CD8-positive, alpha-beta memory T cell (primary cell): ENCODE results near the gene DAGLA. TPM values are rescaled to one million over a fixed set of nuclear protein-coding genes. Genes with fewer than 3 reads are reported as not detected.

Experiments used
- CTCF ChIA-PET: fragments of 350-600 bp; sonication (Branson Sonifier 250); formaldehyde crosslinking; loops from one replicate; lab custom pipeline; 2021; ENCODE audit warnings: antibody characterized with exemption; lab: Charles Lee
- POLR2A ChIA-PET: fragments of 350-600 bp; sonication (Branson Sonifier 250); formaldehyde crosslinking; loops from one replicate; lab custom pipeline; 2021; ENCODE audit warnings: antibody characterized with exemption; lab: Charles Lee
- DNase-seq, 5 donors: peaks; one replicate each; pipeline versions ENCODE4 v3.0.0 to v3.0.0-alpha.2; 2020 to 2022; ENCODE audit warnings: mixed read lengths in 1 of 5
- H3K27ac ChIP-seq: one replicate; pipeline ENCODE4 v1.7.0; 2013; ENCODE audit warnings: low read depth, mild to moderate bottlenecking, low read length, moderate library complexity
- H3K27me3 ChIP-seq: 2 replicates; pipeline ENCODE4 v1.7.0; 2013; ENCODE audit warnings: low read length, mild to moderate bottlenecking; ENCODE audit not compliant: insufficient read depth, poor library complexity, severe bottlenecking
- H3K36me3 ChIP-seq: 2 replicates; pipeline ENCODE4 v1.7.0; 2013; ENCODE audit warnings: mild to moderate bottlenecking, low read length, moderate library complexity; ENCODE audit not compliant: insufficient read depth
- H3K4me1 ChIP-seq: 2 replicates; pipeline ENCODE4 v1.7.0; 2013; ENCODE audit warnings: mild to moderate bottlenecking, low read length, moderate library complexity; ENCODE audit not compliant: insufficient read depth
- H3K4me3 ChIP-seq: 2 replicates; pipeline ENCODE4 v1.7.0; 2013; ENCODE audit warnings: mild to moderate bottlenecking, low read length
- H3K9me3 ChIP-seq: 2 replicates; pipeline ENCODE4 v1.7.0; 2013; ENCODE audit warnings: mild to moderate bottlenecking, low read length
- H3K27ac Mint-ChIP-seq, 8 donors: one replicate each; pipeline ENCODE4 v1.8.0; 2020 to 2021; ENCODE audit warnings: mixed read lengths in 8 of 8, mild to moderate bottlenecking in 6 of 8, inconsistent platforms in 3 of 8, moderate library complexity in 3 of 8
- H3K27me3 Mint-ChIP-seq, 2 donors: one replicate each; pipeline ENCODE4 v1.8.0; 2020 to 2021; ENCODE audit warnings: mixed read lengths in 2 of 2, mild to moderate bottlenecking in 1 of 2, moderate library complexity in 1 of 2
- H3K36me3 Mint-ChIP-seq, 3 donors: one replicate each; pipeline ENCODE4 v1.8.0; 2020 to 2021; ENCODE audit warnings: mixed read lengths in 3 of 3, inconsistent platforms in 1 of 3, mild to moderate bottlenecking in 1 of 3
- H3K4me1 Mint-ChIP-seq, 3 donors: one replicate each; pipeline ENCODE4 v1.8.0; 2020 to 2021; ENCODE audit warnings: mixed read lengths in 3 of 3, inconsistent platforms in 1 of 3, mild to moderate bottlenecking in 1 of 3
- H3K4me3 Mint-ChIP-seq, 7 donors: one replicate each; pipeline ENCODE4 v1.8.0; 2020 to 2021; ENCODE audit warnings: mixed read lengths in 7 of 7, mild to moderate bottlenecking in 6 of 7, moderate library complexity in 4 of 7, inconsistent platforms in 2 of 7
- H3K9me3 Mint-ChIP-seq, 5 donors: one replicate each; pipeline ENCODE4 v1.8.0; 2020 to 2022; ENCODE audit warnings: mixed read lengths in 5 of 5, mild to moderate bottlenecking in 3 of 5, moderate library complexity in 2 of 5, inconsistent platforms in 1 of 5
- polyA plus RNA-seq: library from polyadenylated mRNA; unstranded; fragments of 300-500 nt; fragmentation: Illumina TruSeq; gene quantifications from one replicate; pipeline ENCODE4 v1.2.3, GENCODE V29; 2021
- total RNA-seq, 2 experiments: library from RNA; stranded (reverse); gene quantifications; one replicate each; pipeline ENCODE4 v1.2.3, GENCODE V29; 2021

DAGLA gene
- total and polyA plus RNA-seq, 3 experiments from 2014 or later: 0.11 to 0.20 TPM; not detected in 1

- ChIA-PET CTCF (interaction anchor here (1.3 to 1.4 kb wide), 2 partner anchors 10 to 49 kb away, joined by 3 to 6 read pairs; no protein-coding TSS in a partner anchor), POLR2A (no interaction called here)
- H3K4me3 Mint-ChIP-seq: no peak overlapping the region
- H3K36me3 ChIP-seq: no peaks in the 10 kb centered on the region
- H3K9me3 ChIP-seq: no peaks in the 10 kb centered on the region
- H3K9me3 Mint-ChIP-seq: no peaks in the 10 kb centered on the region
- peaks cover 5% of the 10 kb centered on the region in 3 donors for H3K4me1 Mint-ChIP-seq
- H3K27me3 Mint-ChIP-seq: peaks cover 21 to 37% of the 10 kb centered on the region in 2 donors
- H3K27ac Mint-ChIP-seq: no peak overlapping the region
- DNase-seq: peak in 3 of 5 donors; percentile 24 to 40 (median 25)
- peaks cover 3% of the 10 kb centered on the region for H3K27me3 ChIP-seq
- no peak overlapping the region for H3K27ac ChIP-seq
- peaks cover 31% of the 10 kb centered on the region for H3K4me1 ChIP-seq
- H3K4me3 ChIP-seq: peak overlapping the region; percentile 40
- H3K36me3 Mint-ChIP-seq: no peaks in the 10 kb centered on the region
Observed at GRCh38 chr11:61683961-61684869, 4.0 kb downstream of the DAGLA start.

GRCh38 chr11:61684870-61685616 is 4.9 kb downstream of the DAGLA start:
- Histone ChIP-seq H3K27me3 (peaks cover 3% of the 10 kb centered on the region), H3K9me3 (no peaks in the 10 kb centered on the region), H3K4me3 (no peak overlapping the region), H3K4me1 (peaks cover 31% of the 10 kb centered on the region), H3K36me3 (no peaks in the 10 kb centered on the region), H3K27ac (no peak overlapping the region)
- ChIA-PET CTCF (no interaction called here), POLR2A (no interaction called here)
- peaks cover 28 to 37% of the 10 kb centered on the region in 2 donors for H3K27me3 Mint-ChIP-seq
- no peaks in the 10 kb centered on the region for H3K36me3 Mint-ChIP-seq
- no peaks in the 10 kb centered on the region for H3K9me3 Mint-ChIP-seq
- H3K27ac Mint-ChIP-seq: peak overlapping the region in 2 of 8 donors; percentile 1 to 42
- no peak for DNase-seq
- peak overlapping the region in 2 of 7 donors; percentile 21 to 37 for H3K4me3 Mint-ChIP-seq
- peaks cover 5% of the 10 kb centered on the region in 3 donors for H3K4me1 Mint-ChIP-seq

- Histone ChIP-seq H3K27me3 (peaks cover 3% of the 10 kb centered on the region), H3K27ac (no peak overlapping the region), H3K4me1 (peaks cover 31% of the 10 kb centered on the region), H3K4me3 (no peak overlapping the region), H3K36me3 (no peaks in the 10 kb centered on the region), H3K9me3 (no peaks in the 10 kb centered on the region)
- peaks cover 31 to 40% of the 10 kb centered on the region in 2 donors for H3K27me3 Mint-ChIP-seq
- ChIA-PET CTCF (no interaction called here), POLR2A (no interaction called here)
- no peaks in the 10 kb centered on the region for H3K36me3 Mint-ChIP-seq
- H3K9me3 Mint-ChIP-seq: no peaks in the 10 kb centered on the region
- peak in 1 of 5 donors; percentile 17 for DNase-seq
- peaks cover 4 to 5% (median 5%) of the 10 kb centered on the region in 3 donors for H3K4me1 Mint-ChIP-seq
- peak overlapping the region in 1 of 7 donors; percentile 37 for H3K4me3 Mint-ChIP-seq
- peak overlapping the region in 2 of 8 donors; percentile 1 to 42 for H3K27ac Mint-ChIP-seq
Observed at GRCh38 chr11:61685617-61685967, 5.4 kb downstream of the DAGLA start.

GRCh38 chr11:61686066-61686465 is 5.9 kb downstream of the DAGLA start:
- H3K4me3 Mint-ChIP-seq: no peak overlapping the region
- POLR2A ChIA-PET: no interaction called here

GRCh38 chr11:61686469-61686868 is 6.3 kb downstream of the DAGLA start:
- CTCF ChIA-PET: no interaction called here
- no peaks in the 10 kb centered on the region for H3K27me3 ChIP-seq
- H3K36me3 ChIP-seq: no peaks in the 10 kb centered on the region
- H3K4me1 ChIP-seq: peaks cover 31% of the 10 kb centered on the region
- H3K9me3 ChIP-seq: no peaks in the 10 kb centered on the region
- H3K4me1 Mint-ChIP-seq: peaks cover 0 to 3% (median 0%) of the 10 kb centered on the region in 3 donors
- no peak overlapping the region for H3K4me3 Mint-ChIP-seq
- POLR2A ChIA-PET: no interaction called here
- peaks cover 31 to 40% of the 10 kb centered on the region in 2 donors for H3K27me3 Mint-ChIP-seq
- DNase-seq: no peak
- H3K4me3 ChIP-seq: no peak overlapping the region
- no peak overlapping the region for H3K27ac ChIP-seq
- H3K27ac Mint-ChIP-seq: no peak overlapping the region
- H3K9me3 Mint-ChIP-seq: no peaks in the 10 kb centered on the region
- no peaks in the 10 kb centered on the region for H3K36me3 Mint-ChIP-seq

More at GRCh38 chr11:61686066-61686465, 5.9 kb downstream of the DAGLA start:
- H3K36me3 Mint-ChIP-seq: no peaks in the 10 kb centered on the region
- Histone ChIP-seq H3K9me3 (no peaks in the 10 kb centered on the region), H3K4me1 (peaks cover 31% of the 10 kb centered on the region), H3K4me3 (no peak overlapping the region), H3K36me3 (no peaks in the 10 kb centered on the region), H3K27me3 (no peaks in the 10 kb centered on the region), H3K27ac (no peak overlapping the region)
- peaks cover 31 to 40% of the 10 kb centered on the region in 2 donors for H3K27me3 Mint-ChIP-seq
- no peak overlapping the region for H3K27ac Mint-ChIP-seq
- H3K4me1 Mint-ChIP-seq: peaks cover 0 to 3% (median 0%) of the 10 kb centered on the region in 3 donors
- H3K9me3 Mint-ChIP-seq: no peaks in the 10 kb centered on the region
- no peak for DNase-seq
- CTCF ChIA-PET: no interaction called here

GRCh38 chr11:61687420-61687819 is 7.2 kb downstream of the DAGLA start:
- POLR2A ChIA-PET: interaction anchor here (0.7 kb wide), 1 partner anchor 716 kb away, joined by 3 read pairs; no protein-coding TSS in a partner anchor

GRCh38 chr11:61688365-61689163 is 8.4 kb downstream of the DAGLA start:
- no peak overlapping the region for H3K27ac Mint-ChIP-seq
- Histone ChIP-seq H3K9me3 (no peaks in the 10 kb centered on the region), H3K27me3 (no peaks in the 10 kb centered on the region), H3K27ac (no peak overlapping the region), H3K4me3 (no peak overlapping the region), H3K36me3 (no peaks in the 10 kb centered on the region), H3K4me1 (peaks cover 30% of the 10 kb centered on the region)
- DNase-seq: no peak
- POLR2A ChIA-PET: no interaction called here
- CTCF ChIA-PET: no interaction called here
- H3K27me3 Mint-ChIP-seq: peaks cover 31 to 40% of the 10 kb centered on the region in 2 donors
- H3K4me1 Mint-ChIP-seq: peaks cover 0 to 3% (median 0%) of the 10 kb centered on the region in 3 donors
- H3K36me3 Mint-ChIP-seq: no peaks in the 10 kb centered on the region
- no peaks in the 10 kb centered on the region for H3K9me3 Mint-ChIP-seq
- H3K4me3 Mint-ChIP-seq: no peak overlapping the region

More at GRCh38 chr11:61687420-61687819, 7.2 kb downstream of the DAGLA start:
- no peaks in the 10 kb centered on the region for H3K36me3 ChIP-seq
- CTCF ChIA-PET: no interaction called here
- Mint-ChIP-seq H3K4me3 (no peak overlapping the region), H3K27me3 (peaks cover 31 to 40% of the 10 kb centered on the region in 2 donors), H3K36me3 (no peaks in the 10 kb centered on the region), H3K9me3 (no peaks in the 10 kb centered on the region), H3K27ac (no peak overlapping the region), H3K4me1 (peaks cover 0 to 3% (median 0%) of the 10 kb centered on the region in 3 donors)
- H3K27me3 ChIP-seq: no peaks in the 10 kb centered on the region
- H3K9me3 ChIP-seq: no peaks in the 10 kb centered on the region
- DNase-seq: no peak
- H3K4me1 ChIP-seq: peaks cover 31% of the 10 kb centered on the region
- no peak overlapping the region for H3K4me3 ChIP-seq
- H3K27ac ChIP-seq: no peak overlapping the region
